Activated T-helper 17 cell treated with anti-CD3 and anti-CD28 coated beads, Interleukin-2, amount 50 U/mL, for 72 hours (primary cell): Measurements from ENCODE around the gene PIEZO2. TPM values are rescaled to one million over a fixed set of nuclear protein-coding genes. Genes with fewer than 3 reads are reported as not detected.

Experiments
- ATAC-seq: fragments of 150-1000 bp; cut with Tn5 transposase; replicated peaks from 2 replicates; pipeline ENCODE4 v1.10.0; 2021; ENCODE audit warnings: mild to moderate bottlenecking, moderate library complexity
- H3K27ac Mint-ChIP-seq: one replicate; pipeline ENCODE4 v1.8.0; 2022; ENCODE audit warnings: mixed read lengths
- H3K27me3 Mint-ChIP-seq: one replicate; pipeline ENCODE4 v1.8.0; 2022; ENCODE audit warnings: mixed read lengths
- H3K36me3 Mint-ChIP-seq: one replicate; pipeline ENCODE4 v1.8.0; 2022; ENCODE audit warnings: low read depth, mild to moderate bottlenecking, mixed read lengths
- H3K4me1 Mint-ChIP-seq: one replicate; pipeline ENCODE4 v1.8.0; 2022; ENCODE audit warnings: mixed read lengths
- H3K4me3 Mint-ChIP-seq: one replicate; pipeline ENCODE4 v1.8.0; 2022; ENCODE audit warnings: mild to moderate bottlenecking, mixed read lengths
- H3K9me3 Mint-ChIP-seq: one replicate; pipeline ENCODE4 v1.8.0; 2022; ENCODE audit warnings: mixed read lengths
- total RNA-seq, 2 donors: library from RNA; stranded (reverse); gene quantifications; one replicate each; pipeline ENCODE4 v1.2.3, GENCODE V29; 2022

PIEZO2 gene
- total RNA-seq, 2 donors from 2014 or later = not detected

- Mint-ChIP-seq H3K27ac (no peak overlapping the region), H3K4me3 (no peak overlapping the region), H3K36me3 (no peaks in the 10 kb centered on the region), H3K9me3 (no peaks in the 10 kb centered on the region), H3K4me1 (no peaks in the 10 kb centered on the region), H3K27me3 (peaks cover 10% of the 10 kb centered on the region)
- no peak for ATAC-seq
These were observed 121.5 kb downstream of the PIEZO2 start for GRCh38 chr18:11027862-11028261.

- Mint-ChIP-seq H3K9me3 (no peaks in the 10 kb centered on the region), H3K36me3 (no peaks in the 10 kb centered on the region), H3K27ac (no peak overlapping the region), H3K4me3 (no peak overlapping the region), H3K27me3 (peaks cover 6% of the 10 kb centered on the region), H3K4me1 (no peaks in the 10 kb centered on the region)
- no peak for ATAC-seq
These were observed 123.7 kb downstream of the PIEZO2 start for GRCh38 chr18:11025671-11026070.

GRCh38 chr18:11024928-11025669 is 124.3 kb downstream of the PIEZO2 start:
- Mint-ChIP-seq H3K9me3 (no peaks in the 10 kb centered on the region), H3K27me3 (peaks cover 6% of the 10 kb centered on the region), H3K4me3 (no peak overlapping the region), H3K36me3 (no peaks in the 10 kb centered on the region), H3K4me1 (no peaks in the 10 kb centered on the region), H3K27ac (no peak overlapping the region)
- ATAC-seq = no peak

- Mint-ChIP-seq H3K4me3 (no peak overlapping the region), H3K27me3 (no peaks in the 10 kb centered on the region), H3K27ac (no peak overlapping the region), H3K4me1 (no peaks in the 10 kb centered on the region), H3K36me3 (no peaks in the 10 kb centered on the region), H3K9me3 (no peaks in the 10 kb centered on the region)
- ATAC-seq = no peak
These were observed 127.9 kb downstream of the PIEZO2 start for GRCh38 chr18:11021477-11021876.

- Mint-ChIP-seq H3K27me3 (peaks cover 3% of the 10 kb centered on the region), H3K4me3 (no peak overlapping the region), H3K27ac (no peak overlapping the region), H3K4me1 (no peaks in the 10 kb centered on the region), H3K9me3 (no peaks in the 10 kb centered on the region), H3K36me3 (no peaks in the 10 kb centered on the region)
- no peak for ATAC-seq
These were observed 128.4 kb downstream of the PIEZO2 start for GRCh38 chr18:11020877-11021414.

- H3K36me3 Mint-ChIP-seq = no peaks in the 10 kb centered on the region
- no peak overlapping the region for H3K4me3 Mint-ChIP-seq
- no peak for ATAC-seq
- no peaks in the 10 kb centered on the region for H3K4me1 Mint-ChIP-seq
- peaks cover 3% of the 10 kb centered on the region for H3K27me3 Mint-ChIP-seq
- no peaks in the 10 kb centered on the region for H3K9me3 Mint-ChIP-seq
- H3K27ac Mint-ChIP-seq = no peak overlapping the region
These were observed 129.1 kb downstream of the PIEZO2 start for GRCh38 chr18:11020161-11020853.

GRCh38 chr18:11019295-11020105 is 129.9 kb downstream of the PIEZO2 start:
- H3K27me3 Mint-ChIP-seq = peaks cover 3% of the 10 kb centered on the region
- no peaks in the 10 kb centered on the region for H3K36me3 Mint-ChIP-seq
- H3K9me3 Mint-ChIP-seq = no peaks in the 10 kb centered on the region
- H3K4me3 Mint-ChIP-seq = no peak overlapping the region
- no peaks in the 10 kb centered on the region for H3K4me1 Mint-ChIP-seq
- ATAC-seq = no peak
- no peak overlapping the region for H3K27ac Mint-ChIP-seq

GRCh38 chr18:11009869-11010268 is 139.5 kb downstream of the PIEZO2 start:
- no peaks in the 10 kb centered on the region for H3K27me3 Mint-ChIP-seq
- H3K4me3 Mint-ChIP-seq = no peak overlapping the region
- H3K36me3 Mint-ChIP-seq = no peaks in the 10 kb centered on the region
- no peaks in the 10 kb centered on the region for H3K4me1 Mint-ChIP-seq
- H3K27ac Mint-ChIP-seq = no peak overlapping the region
- H3K9me3 Mint-ChIP-seq = no peaks in the 10 kb centered on the region
- ATAC-seq = no peak

- Mint-ChIP-seq H3K4me3 (no peak overlapping the region), H3K27me3 (no peaks in the 10 kb centered on the region), H3K4me1 (no peaks in the 10 kb centered on the region)
These were observed 140.2 kb downstream of the PIEZO2 start for GRCh38 chr18:11009147-11009546.

GRCh38 chr18:11008505-11008904 is 140.9 kb downstream of the PIEZO2 start:
- no peaks in the 10 kb centered on the region for H3K36me3 Mint-ChIP-seq
- ATAC-seq = no peak
- no peaks in the 10 kb centered on the region for H3K9me3 Mint-ChIP-seq
- no peak overlapping the region for H3K27ac Mint-ChIP-seq
- H3K27me3 Mint-ChIP-seq = no peaks in the 10 kb centered on the region
- no peaks in the 10 kb centered on the region for H3K4me1 Mint-ChIP-seq
- H3K4me3 Mint-ChIP-seq = no peak overlapping the region

More at GRCh38 chr18:11009147-11009546, 140.2 kb downstream of the PIEZO2 start:
- no peaks in the 10 kb centered on the region for H3K9me3 Mint-ChIP-seq
- no peak for ATAC-seq
- H3K36me3 Mint-ChIP-seq = no peaks in the 10 kb centered on the region
- no peak overlapping the region for H3K27ac Mint-ChIP-seq

GRCh38 chr18:11005528-11005927 is 143.8 kb downstream of the PIEZO2 start:
- no peaks in the 10 kb centered on the region for H3K27me3 Mint-ChIP-seq
- no peak overlapping the region for H3K27ac Mint-ChIP-seq
- no peaks in the 10 kb centered on the region for H3K9me3 Mint-ChIP-seq
- no peak for ATAC-seq
- H3K36me3 Mint-ChIP-seq = no peaks in the 10 kb centered on the region
- no peak overlapping the region for H3K4me3 Mint-ChIP-seq
- no peaks in the 10 kb centered on the region for H3K4me1 Mint-ChIP-seq

- H3K4me3 Mint-ChIP-seq = no peak overlapping the region
- ATAC-seq = no peak
- no peaks in the 10 kb centered on the region for H3K9me3 Mint-ChIP-seq
- H3K27me3 Mint-ChIP-seq = no peaks in the 10 kb centered on the region
- H3K27ac Mint-ChIP-seq = no peak overlapping the region
- no peaks in the 10 kb centered on the region for H3K4me1 Mint-ChIP-seq
- H3K36me3 Mint-ChIP-seq = no peaks in the 10 kb centered on the region
These were observed 144.4 kb downstream of the PIEZO2 start for GRCh38 chr18:11004951-11005350.

- Mint-ChIP-seq H3K27me3 (no peaks in the 10 kb centered on the region), H3K4me1 (no peaks in the 10 kb centered on the region), H3K27ac (no peak overlapping the region), H3K4me3 (no peak overlapping the region), H3K9me3 (no peaks in the 10 kb centered on the region), H3K36me3 (no peaks in the 10 kb centered on the region)
- ATAC-seq = no peak
These were observed 145.1 kb downstream of the PIEZO2 start for GRCh38 chr18:11004294-11004693.

- no peak for ATAC-seq
- Mint-ChIP-seq H3K27ac (no peak overlapping the region), H3K27me3 (no peaks in the 10 kb centered on the region), H3K4me3 (no peak overlapping the region), H3K9me3 (no peaks in the 10 kb centered on the region), H3K4me1 (no peaks in the 10 kb centered on the region), H3K36me3 (no peaks in the 10 kb centered on the region)
These were observed 146.6 kb downstream of the PIEZO2 start for GRCh38 chr18:11002796-11003195.
